Fibroblast of gingiva (primary cell): ENCODE results near the gene C11orf91.
"Not testable (repeated sequence)": the region's sequence is repeated elsewhere in the genome, so short reads cannot be mapped to it uniquely, and the experiment has no call there.

Experiments used
- DNase-seq: peaks from one replicate; pipeline ENCODE4 v3.0.0-alpha.2; 2011; ENCODE audit warnings: low read depth

Gene C11orf91

GRCh38 chr11:33669598-33670249 lies 30.9 kb downstream of the C11orf91 start:
- DNase-seq = no peak

GRCh38 chr11:33668951-33669596 lies 31.6 kb downstream of the C11orf91 start:
- DNase-seq = no peak

- DNase-seq = no peak
Measured at GRCh38 chr11:33668468-33668825, 32.2 kb downstream of the C11orf91 start.

- no peak for DNase-seq
Measured at GRCh38 chr11:33667819-33668467, 32.7 kb downstream of the C11orf91 start.

GRCh38 chr11:33665350-33666106 lies 35.1 kb downstream of the C11orf91 start:
- DNase-seq = no peak

- no peak for DNase-seq
Measured at GRCh38 chr11:33664827-33665226, 35.8 kb downstream of the C11orf91 start.

- no peak for DNase-seq
Measured at GRCh38 chr11:33664166-33664565, 36.5 kb downstream of the C11orf91 start.

- no peak for DNase-seq
Measured at GRCh38 chr11:33663121-33663520, 37.5 kb downstream of the C11orf91 start.

- not testable (repeated sequence) for DNase-seq
Measured at GRCh38 chr11:33661526-33661925, 39.1 kb downstream of the C11orf91 start.

- no peak for DNase-seq
Measured at GRCh38 chr11:33660962-33661361, 39.7 kb downstream of the C11orf91 start.

- DNase-seq = no peak
Measured at GRCh38 chr11:33659370-33660139, 41.1 kb downstream of the C11orf91 start.

GRCh38 chr11:33658195-33658900 lies 42.3 kb downstream of the C11orf91 start:
- no peak for DNase-seq

- DNase-seq = no peak
Measured at GRCh38 chr11:33657757-33658156, 42.9 kb downstream of the C11orf91 start.

GRCh38 chr11:33656768-33657167 lies 43.9 kb downstream of the C11orf91 start:
- DNase-seq = no peak

- no peak for DNase-seq
Measured at GRCh38 chr11:33655842-33656600, 44.6 kb downstream of the C11orf91 start.

- no peak for DNase-seq
Measured at GRCh38 chr11:33654594-33654993, 46.0 kb downstream of the C11orf91 start.

- no peak for DNase-seq
Measured at GRCh38 chr11:33652930-33653329, 47.7 kb downstream of the C11orf91 start.

- DNase-seq = no peak
Measured at GRCh38 chr11:33652431-33652830, 48.2 kb downstream of the C11orf91 start.

- no peak for DNase-seq
Measured at GRCh38 chr11:33651990-33652389, 48.6 kb downstream of the C11orf91 start.

GRCh38 chr11:33651555-33651954 lies 49.1 kb downstream of the C11orf91 start:
- DNase-seq = no peak

- no peak for DNase-seq
Measured at GRCh38 chr11:33649944-33650343, 50.7 kb downstream of the C11orf91 start.
